Activated T-helper 1 cell treated with Interleukin-2 at 50 U/mL for 16 hours (primary cell): Measurements from ENCODE around the gene NUP42.

Source experiments
- DNase-seq: peaks from one replicate; pipeline ENCODE4 v3.0.0-alpha.2; 2020; ENCODE audit warnings: low read depth

Gene NUP42

DNA sequence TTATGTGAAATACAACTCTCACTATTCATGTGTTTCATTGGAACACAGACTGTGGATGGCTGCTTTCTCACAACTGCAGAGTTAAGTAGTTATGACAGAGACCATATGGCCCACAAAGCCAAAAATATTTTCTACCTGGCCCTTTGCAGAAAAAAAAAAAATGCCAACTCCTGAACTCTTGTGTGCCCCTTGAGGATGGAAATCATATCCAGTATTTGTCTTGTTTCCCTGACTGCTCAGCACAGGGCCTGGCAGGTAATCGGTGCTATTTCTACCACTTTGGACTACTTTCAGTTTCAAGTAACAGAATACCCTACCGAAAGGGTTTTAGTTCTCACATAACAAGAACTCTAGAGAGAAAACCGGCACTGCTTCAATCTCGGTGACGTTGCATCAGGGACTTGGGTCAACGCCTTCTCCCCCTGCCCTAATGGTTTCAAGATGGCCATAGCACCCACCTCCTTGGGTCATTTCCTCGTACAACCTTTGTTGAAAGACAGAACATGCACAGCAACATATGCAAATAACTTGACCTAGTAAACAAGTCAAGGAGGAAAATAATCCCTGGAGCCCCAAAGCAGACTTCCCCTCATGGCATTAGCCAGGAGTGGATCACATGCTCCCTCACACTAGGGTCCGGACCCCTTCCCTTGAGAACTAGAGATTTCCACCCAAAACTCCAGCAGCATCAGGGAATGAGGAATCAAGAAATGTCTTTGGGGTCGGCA is 52.9 kb downstream of the NUP42 start:
- DNase-seq = no peak

DNA sequence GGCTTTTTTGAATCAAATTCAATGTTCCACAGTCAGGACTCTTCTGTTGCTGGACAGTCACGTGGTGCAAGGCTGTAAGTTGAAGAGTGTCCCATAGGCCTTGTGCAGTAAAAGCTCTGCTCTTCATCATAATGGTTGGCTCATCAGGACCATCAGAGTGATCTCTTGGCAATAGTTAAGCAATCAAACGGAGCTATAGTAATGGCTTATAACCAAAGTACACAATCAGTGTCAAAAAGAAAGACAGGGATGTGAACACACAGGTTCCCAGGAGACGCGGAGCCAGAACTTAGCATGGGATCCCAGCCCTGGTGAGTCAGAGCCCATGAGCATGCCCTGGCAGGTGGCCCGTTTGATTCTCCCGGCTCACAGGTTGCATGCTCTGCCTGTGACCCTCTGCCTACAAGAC is 54.0 kb downstream of the NUP42 start:
- DNase-seq = no peak

DNA sequence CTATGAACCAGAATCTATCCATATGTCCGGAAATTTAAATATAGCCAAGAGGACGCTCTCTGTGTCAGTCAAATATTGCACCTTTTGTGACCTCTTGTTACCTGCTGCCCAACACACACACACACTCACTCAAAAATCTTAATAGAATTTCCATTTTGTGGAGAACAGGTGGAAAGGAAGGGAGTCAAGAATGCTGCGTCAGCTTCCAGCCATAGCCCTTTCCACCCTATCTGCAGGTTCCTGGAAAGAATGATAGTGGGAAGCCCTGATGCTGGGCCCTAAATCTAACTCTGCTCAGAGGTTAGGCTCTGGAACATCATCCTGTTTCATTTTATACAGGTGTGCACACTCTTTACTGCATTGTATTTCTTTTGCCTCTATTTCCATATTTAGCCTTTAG is 55.2 kb downstream of the NUP42 start:
- no peak for DNase-seq

DNA sequence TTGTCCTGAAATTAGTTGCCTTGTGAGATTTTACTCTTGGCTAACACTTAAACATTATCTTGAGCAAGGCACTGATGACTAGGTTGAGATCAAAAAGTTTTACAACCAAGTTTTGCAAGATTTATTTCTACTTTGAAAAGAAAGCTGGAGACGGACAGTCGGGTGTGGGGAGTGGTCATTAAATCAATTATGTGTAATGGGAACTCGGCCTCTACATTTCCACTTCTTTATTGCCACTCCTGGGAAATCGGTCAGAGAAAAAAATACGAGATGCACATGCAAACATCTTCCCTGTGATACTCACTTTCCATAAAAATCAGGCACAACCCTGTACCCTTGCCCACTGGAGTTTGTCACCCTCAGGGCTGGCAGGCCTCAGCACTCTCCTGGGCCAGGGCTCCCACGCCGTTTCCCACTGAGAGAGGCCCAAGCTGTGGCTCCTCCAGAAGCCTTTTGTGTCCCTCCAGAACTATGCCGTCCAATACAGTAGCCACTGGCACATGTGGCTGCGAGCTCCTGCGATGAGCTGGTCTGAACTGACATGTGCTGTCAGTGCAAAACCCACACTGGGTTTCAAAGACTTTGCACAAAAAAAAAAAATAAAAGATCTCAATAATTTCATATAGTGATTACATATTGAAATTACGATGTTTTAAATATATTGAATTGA is 57.3 kb downstream of the NUP42 start:
- DNase-seq = no peak

DNA sequence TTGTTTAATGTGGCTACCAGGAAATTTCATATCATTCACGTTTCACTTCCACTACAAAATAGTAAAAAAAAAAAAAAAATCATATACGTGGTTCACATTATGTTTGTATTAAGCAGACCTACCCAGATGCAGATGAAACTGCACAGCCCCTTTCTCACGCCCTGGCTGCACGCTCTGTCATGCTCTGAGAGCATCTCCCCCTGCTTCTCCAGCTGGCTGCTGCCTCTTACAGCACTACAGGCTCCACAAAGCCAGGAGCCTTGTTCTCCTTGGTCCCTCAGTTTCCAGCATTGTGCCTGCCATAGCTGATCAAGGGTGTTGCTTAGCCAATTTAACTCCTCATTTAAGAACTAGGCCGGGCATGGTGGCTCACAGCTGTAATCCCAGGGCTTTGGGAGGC is 57.9 kb downstream of the NUP42 start:
- no peak for DNase-seq

DNA sequence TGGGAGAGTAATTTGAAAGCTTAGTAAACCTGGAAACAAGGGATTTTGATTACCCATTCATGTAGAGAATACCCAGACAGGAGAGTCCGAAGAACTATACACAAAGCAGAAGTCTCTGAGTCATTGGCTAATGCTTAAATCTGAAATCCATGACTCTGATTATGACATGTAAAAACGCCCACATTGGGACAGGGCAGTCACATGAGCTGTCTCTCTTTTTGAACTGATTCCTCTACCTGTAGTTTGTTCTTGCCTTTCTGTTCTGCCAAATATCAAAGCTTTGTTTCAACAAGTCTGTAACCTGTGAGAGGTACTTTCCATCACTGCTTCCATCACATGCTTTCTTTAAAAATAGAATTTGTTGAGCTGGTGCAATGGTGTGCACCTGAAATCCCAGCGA is 60.5 kb downstream of the NUP42 start:
- DNase-seq = no peak

DNA sequence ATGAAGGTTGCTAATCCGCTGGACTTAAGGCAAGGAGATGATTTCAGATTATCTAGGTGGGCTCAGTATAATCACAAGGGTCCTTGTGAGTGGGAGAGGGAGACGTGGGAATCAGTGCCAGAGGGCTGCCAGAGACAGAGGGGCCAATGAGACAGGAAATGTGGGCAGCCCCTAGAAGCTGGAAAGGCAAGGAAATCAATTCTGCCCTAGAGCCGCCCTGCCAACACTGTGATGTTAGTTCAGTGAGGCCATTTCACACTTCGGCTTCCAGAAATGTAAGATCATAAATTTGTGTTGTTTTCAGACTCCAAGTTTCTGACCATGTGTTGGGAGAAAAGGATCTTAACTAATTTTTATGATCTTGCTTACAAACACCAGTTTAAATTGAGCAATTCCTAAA is 61.1 kb downstream of the NUP42 start:
- no peak for DNase-seq

DNA sequence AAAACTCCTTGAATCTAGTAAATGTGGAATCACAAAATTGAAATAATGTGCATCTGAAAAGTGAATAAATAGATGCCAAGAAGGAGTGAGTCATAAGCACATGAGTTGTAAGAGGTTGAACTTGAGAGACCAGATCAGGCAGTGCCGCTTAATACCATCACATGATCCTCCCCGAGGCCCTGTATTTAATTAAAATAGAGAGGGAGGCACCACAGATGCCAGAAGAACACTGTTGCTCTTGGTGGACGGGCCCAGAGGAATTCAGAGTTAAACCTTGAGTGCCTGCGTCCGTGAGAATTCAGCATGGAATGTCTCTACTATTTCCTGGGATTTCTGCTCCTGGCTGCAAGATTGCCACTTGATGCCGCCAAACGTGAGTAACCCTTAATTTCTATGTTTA is 64.7 kb downstream of the NUP42 start, which contains the start of gene GPNMB:
Gene GPNMB, plus strand, starts transcription at position 221 of the 400 bp plus-strand sequence. Its CDS starts 83 bp downstream, at position 304.
- DNase-seq = no peak

DNA sequence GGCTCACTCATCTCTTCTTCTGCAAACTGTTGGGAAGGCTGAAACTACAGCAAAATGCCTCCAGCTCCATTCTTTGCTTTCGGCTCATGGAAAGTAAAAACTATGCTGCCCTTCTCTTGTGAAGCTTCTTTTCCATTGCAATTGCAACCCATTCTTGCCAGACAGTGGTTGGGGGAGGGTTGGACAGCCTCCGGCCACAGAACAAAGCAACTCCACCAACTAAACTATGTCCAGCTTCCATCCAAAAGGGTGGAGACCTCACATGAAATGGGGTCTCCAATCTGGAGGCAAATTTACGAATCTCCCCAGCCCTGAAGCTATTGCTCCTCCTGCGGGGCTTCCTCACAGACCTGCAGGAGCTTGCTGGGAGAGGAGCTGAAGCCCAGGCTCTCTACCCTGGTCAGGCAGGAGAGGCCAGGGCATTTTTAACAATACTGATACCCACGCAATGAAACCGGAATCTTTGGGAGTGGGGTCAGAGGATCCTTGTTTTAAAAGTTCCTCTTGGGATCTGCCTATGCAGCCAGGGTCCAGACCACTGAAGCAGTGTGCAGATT is 65.3 kb downstream of the NUP42 start:
- no peak for DNase-seq

DNA sequence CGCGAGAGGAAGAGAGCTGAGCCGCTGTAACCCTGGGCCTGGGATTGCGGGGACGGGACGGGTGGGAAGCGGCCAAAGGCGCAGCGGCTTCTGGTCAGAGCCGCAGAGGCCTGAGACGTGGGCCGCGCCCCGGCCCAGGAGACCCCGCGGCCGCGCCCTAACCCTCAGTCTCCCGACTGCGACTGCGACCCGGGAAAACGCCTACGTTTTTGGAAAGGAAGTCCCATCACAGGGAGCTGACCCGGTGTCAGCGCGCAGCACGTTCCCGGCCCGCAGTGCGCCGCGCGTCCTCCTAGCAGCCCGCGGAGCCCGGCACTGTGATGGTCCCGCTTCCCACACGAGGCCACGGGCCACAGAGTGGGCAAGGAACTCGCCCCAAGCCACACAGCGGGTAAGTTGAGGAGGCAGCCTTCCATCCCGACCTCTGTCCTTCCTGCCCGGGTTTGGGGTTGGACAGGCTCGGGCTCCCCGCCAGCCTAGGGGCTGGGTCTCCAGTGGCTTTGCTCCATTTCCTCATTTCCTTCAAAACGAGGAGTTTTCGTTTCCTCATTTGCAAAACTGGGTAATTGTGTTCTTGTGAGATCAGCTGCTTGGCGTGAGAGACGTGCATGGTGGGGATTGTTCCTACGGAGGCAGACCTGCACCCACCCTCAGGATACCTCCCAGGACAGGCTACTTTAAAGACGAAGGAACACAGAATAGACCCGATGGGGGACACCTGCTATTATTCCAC is 65.9 kb downstream of the NUP42 start:
- DNase-seq = no peak

DNA sequence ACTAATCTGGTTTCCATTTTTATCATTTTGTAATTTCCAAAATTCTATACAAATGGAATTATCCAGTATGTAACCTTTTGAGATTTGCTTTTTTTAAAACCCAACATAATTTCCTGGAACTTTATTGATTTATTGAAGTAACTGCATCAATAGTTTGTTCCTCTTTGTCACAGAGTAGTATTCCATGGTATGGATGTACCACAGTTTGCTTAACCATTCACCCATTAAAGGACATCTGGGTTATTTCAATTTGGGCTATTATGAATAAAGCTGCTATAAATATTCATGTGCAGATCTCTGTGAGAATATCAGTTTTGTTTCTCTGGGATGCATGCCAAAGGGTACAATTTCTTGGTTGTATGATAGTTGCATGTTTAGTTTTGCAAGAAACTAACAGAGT is 67.6 kb downstream of the NUP42 start:
- DNase-seq = no peak
